IPS-NIHi11 (cell line): ENCODE measurements around the gene NTF4.
A peak's percentile ranks its signal among the peaks of the same experiment; 100 is the strongest.
"Not testable (repeated sequence)": the region's sequence is repeated elsewhere in the genome, so short reads cannot be mapped to it uniquely, and the experiment has no call there.

Experiments
- DNase-seq: peaks from one replicate; pipeline ENCODE4 v3.0.0; 2012; ENCODE audit warnings: mixed read lengths, low spot score

The NTF4 gene

DNA sequence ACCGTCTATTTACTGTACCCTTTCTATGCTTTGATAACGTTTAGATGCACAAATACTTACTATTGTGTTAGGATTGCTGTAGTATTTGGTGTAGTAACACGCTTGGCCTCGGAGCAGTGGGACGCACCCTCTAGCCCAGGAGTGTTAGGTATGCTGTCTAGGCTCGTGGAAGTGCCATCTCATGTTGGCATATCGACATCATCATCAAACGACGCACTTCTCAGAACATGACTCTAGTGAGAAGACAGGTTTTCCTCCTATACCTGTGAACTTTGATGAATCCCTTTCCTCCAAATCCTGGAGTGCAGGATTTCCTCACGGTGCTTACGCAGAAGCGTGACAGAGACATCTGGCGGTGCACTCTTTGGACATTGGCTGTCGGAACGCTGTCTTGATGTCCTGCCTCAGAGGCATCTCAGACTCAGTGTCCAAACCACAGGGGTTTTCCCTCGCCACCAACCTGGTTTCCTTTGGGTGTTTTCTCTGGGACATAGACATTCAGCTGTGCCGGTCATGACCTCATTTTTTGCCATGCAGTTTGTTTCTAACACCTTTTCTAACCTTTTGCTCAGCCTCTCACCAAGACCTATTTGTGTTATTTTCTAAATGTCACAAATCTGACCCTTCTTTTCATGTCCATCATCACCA is 26.9 kb upstream of the NTF4 start:
- no peak for DNase-seq

- no peak for DNase-seq
Observed at GRCh38 chr19:49086296-49086695, 21.7 kb upstream of the NTF4 start.

DNA sequence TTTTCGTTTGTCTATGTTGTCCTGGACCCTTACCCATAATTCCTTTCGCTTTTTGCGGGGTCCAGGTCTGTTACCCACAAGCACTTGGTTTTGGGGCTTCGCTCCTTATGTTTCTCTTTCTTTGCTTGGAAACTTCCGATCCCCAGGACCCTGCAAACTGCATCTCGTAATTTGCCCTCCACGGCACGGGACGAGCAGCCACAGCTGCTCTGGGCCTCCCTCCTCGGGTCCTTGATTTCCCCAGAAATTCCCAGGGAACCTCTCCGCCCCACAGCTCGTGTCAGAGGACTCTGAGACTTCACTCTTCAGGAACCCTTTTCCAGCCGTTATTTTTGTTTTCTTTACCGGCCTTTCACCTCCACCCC is 21.2 kb upstream of the NTF4 start:
- DNase-seq = no peak

GRCh38 chr19:49085020-49085867 is 20.6 kb upstream of the NTF4 start, which contains the start of gene SNRNP70:
Gene SNRNP70 (plus strand): TSS chr19:49085451. CDS start chr19:49086415, 964 bp downstream.
- peak; percentile 99 for DNase-seq

GRCh38 chr19:49084206-49085019 is 19.8 kb upstream of the NTF4 start:
- no peak for DNase-seq

DNA sequence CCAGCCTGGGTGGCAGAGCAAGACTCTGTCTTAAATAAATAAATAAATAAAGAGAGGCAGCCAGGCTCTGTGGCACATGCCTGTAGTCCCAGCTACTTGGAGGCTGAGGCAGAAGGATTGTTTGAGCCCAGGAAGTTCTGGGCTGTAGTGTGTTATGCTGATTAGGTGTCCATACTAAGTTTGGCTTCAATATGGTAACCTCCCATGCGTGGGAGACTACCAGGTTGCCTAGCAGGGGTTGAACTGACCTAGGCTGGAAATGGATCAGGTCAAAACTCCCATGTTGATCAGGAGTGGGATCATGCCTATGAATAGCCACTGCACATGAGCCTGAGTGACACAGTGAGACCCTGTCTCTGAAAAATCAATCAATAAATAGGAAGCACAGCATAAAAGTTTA is 16.7 kb upstream of the NTF4 start:
- no peak for DNase-seq

- no peak for DNase-seq
Observed at GRCh38 chr19:49080392-49080791, 15.8 kb upstream of the NTF4 start.

- not testable (repeated sequence) for DNase-seq
Observed at GRCh38 chr19:49074869-49075268, 10.3 kb upstream of the NTF4 start.

DNA sequence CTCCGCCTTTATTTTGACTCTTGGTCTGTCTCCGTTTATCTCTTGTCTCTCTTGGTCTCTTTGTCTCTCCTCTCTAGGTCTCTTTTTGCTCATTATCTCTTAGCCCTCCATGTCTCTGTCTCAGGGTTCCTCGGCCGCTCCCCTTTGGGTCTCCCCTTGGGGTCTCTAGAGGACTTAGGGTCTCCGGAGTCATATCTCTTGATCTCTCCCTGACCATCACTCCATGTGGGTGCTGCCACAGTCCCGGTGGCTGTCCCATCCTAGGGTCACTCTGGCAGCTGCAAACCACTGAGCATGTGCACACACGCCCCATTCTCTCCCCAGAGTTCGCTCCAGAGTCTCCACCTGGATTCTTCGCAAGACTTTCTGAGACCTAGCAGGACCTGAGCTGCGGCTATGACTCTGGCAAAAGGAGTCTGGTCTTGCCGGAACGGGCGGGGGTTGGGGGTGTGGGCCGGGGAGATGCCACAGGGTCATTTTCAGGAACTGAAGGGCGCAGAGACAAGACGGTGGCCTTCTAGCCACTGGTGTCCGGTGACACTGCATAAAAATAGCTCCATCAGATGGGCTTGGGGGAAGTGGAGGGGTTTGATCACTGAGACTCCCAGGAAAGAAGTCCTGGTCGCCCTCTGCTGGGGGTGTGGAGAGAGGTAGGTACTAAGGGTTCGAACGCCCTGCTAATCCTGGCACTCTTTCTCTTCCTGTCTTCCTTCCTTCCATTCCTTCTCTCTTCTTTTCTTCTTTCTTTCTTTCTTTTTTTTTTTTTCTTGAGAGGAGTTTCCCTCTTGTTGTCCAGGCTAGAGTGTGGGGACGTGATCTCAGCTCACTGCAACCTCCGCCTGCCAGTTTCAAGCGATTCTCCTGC is 9.1 kb upstream of the NTF4 start:
- DNase-seq = peak; percentile 37

GRCh38 chr19:49071860-49072547 is 7.4 kb upstream of the NTF4 start:
- DNase-seq = peak; percentile 92

GRCh38 chr19:49070416-49070815 is 5.8 kb upstream of the NTF4 start:
- no peak for DNase-seq

- no peak for DNase-seq
Observed at GRCh38 chr19:49069026-49069425, 4.4 kb upstream of the NTF4 start.

DNA sequence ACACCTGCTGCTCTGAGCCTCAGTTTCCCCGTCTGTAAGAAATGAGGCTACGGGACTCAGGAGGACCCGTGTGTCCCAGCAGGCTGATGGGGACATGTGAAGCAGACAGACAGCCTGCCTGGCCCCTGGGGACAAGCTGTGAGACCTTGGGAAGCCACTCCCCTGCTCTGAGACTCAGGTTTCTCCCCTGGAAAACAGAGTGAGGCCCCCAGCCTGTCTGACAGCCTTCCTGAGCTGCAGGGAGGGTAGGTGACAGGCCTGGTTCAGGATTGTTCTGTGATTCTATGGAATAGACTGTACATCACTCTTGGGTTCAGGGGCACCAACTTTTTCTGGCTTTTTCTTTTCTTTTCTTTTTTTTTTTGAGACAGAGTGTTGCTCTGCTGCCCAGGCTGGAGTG is 2.9 kb upstream of the NTF4 start:
- DNase-seq = no peak

DNA sequence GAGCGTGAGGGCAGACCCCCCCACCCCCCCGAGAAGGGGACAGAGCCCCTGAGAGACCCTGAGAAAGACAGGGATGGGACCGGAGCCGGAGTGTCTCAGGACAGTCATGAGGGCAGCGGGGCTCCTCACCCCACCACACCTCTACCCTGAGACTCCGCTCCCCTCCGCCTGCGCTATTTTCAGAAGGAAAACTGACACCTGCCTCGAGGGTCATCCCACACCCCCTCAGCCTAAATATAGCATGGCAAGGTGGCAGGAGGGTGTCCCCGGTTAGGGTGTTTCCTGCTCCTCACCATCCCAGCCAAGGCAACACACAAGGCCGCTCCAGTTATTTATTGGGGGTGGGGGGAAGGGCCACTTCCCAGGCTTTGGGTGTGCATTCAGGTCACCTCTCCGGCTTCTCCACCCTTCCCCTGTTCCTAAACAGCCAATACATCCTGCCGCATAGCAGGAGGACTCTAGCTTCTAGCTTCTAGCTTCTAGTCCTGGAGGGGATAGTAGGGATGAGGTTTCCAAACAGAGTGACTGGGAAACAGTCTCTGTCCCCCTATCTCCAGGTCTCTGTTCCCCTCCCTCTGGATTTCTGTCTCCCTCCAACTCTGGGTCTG is 1.4 kb upstream of the NTF4 start:
- DNase-seq = no peak

DNA sequence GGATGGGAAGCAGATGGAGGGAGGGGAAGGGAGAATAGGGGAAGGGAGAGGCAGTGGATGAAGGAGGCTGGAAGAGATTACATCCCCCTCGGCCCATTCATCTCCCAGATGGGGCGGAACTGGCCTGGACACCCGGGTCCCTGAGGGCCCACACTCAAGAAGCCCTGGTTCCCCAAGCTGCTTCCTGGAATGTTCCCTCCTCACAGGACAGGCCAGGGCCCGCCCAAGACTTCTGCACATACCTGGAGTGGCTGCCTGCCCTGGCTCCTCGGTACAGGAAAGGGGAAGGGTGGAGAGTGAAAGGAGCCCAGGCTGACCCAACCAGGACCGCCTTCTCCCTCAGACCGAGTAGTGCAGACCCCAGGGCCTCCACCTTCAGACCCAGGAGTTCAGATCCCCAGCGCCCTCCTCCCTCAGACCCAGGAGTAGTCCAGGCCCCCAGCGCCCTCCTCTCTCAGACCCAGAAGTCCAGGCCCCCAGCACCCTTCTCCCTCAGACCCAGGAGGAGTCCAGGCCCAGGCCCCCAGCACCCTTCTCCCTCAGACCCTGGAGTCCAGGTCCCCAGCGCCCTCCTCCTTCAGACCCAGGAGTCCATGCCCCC is 489 bp downstream of the NTF4 start:
- peak; percentile 25 for DNase-seq

DNA sequence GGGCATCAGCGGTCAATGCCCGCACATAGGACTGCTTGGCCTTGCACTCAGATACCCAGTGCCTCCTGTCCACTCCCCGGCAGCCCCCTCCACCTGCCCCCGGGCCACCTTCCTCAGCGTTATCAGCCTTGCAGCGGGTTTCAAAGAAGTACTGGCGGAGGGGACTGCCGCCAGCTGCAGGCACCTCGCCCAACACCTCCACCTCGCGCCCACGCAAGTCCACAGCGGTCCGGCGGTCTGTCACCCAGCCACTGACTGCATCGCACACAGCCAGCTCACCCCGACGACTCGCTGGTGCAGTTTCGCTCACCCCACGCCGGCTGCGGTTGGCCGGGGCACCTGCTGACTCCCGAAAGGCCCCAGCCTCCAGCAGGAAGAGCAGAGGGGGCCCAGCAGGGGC is 3.2 kb downstream of the NTF4 start:
- peak; percentile 4 for DNase-seq

GRCh38 chr19:49061000-49061399 is 3.6 kb downstream of the NTF4 start:
- DNase-seq = no peak

DNA sequence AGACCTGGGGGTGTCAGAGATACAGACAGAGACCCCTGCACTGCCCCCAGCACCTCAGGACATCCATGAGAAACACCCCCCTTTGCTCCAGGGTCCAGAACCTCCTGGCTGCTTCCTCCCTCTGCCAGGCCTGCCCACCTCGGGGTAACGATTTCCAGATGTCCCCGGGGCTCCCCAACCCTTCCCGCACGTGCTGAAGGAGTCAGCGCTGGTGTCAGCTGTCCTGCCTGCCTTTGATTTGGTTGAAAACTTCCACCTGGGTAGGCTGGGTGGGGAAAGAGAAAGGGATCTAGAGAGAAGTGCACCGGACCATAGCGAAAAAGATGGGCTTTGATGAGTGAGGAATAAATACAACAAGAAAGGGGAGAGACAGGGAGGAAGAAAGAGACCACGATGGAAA is 5.6 kb downstream of the NTF4 start:
- peak; percentile 1 for DNase-seq

DNA sequence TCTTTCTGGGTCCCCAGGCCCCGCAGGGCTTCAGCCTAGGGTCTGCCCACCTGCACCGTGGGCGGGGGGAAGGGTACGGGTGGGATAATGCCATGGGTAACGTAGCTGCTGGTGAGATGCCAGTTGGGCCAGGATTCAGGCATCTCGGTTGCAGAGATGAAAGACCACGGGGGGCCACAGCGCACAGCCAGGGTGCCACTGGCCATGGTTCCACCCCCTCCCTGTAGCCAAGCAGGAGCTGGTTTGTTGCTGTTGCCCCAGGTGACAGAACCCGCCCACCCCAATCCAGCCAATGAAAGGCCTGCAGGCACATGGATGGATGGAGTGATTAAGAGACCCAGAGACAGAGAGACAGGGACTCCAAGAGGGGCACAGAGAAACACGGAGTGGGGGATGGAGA is 6.1 kb downstream of the NTF4 start:
- peak; percentile 56 for DNase-seq

DNA sequence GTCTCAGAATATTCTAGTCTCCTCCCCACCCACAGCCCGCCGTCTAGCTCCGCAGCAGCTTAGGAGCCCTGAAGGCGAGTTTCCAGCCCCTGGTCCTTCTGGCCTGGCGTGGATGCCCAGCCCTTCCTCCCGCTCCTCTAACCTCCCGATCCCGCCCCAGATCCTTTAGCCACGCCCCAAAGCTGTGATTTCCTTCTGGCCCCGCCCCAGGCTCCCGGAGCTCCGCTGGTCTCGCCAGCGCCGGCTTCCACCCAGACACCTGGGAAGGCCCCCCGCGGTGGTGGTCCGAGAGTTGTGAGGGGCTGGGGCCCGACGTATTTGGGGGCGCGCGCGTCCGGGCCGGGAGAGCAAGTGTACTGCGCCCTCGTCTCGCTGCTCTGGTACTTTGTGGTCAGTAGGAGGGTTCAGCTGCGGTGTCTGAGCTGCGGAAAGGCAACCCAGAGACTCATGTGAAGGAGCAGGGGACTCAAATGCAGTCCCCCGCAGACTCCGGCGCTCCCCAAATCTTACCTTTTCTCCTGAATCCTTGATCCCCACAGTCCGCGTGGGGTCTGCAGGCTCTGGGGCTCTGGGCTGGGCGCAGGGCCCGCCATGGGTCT is 6.9 kb downstream of the NTF4 start, which contains the start of gene CGB7:
Gene CGB7 (minus strand): TSS at position 114 of the 599 bp plus-strand sequence. CDS start 2,374 bp downstream, outside the sequence.
- DNase-seq = peak; percentile 87
